NCI-H1105 treated with DMSO at 0.1 percent for 48 hours (cell line): Measurements from ENCODE around the gene KLF5.
A peak's percentile ranks its signal among the peaks of the same experiment; 100 is the strongest.

ENCODE experiments used
- DNase-seq: peaks from one replicate; lab custom pipeline; 2025; lab: John Stamatoyannopoulos, UW

Gene KLF5

DNA sequence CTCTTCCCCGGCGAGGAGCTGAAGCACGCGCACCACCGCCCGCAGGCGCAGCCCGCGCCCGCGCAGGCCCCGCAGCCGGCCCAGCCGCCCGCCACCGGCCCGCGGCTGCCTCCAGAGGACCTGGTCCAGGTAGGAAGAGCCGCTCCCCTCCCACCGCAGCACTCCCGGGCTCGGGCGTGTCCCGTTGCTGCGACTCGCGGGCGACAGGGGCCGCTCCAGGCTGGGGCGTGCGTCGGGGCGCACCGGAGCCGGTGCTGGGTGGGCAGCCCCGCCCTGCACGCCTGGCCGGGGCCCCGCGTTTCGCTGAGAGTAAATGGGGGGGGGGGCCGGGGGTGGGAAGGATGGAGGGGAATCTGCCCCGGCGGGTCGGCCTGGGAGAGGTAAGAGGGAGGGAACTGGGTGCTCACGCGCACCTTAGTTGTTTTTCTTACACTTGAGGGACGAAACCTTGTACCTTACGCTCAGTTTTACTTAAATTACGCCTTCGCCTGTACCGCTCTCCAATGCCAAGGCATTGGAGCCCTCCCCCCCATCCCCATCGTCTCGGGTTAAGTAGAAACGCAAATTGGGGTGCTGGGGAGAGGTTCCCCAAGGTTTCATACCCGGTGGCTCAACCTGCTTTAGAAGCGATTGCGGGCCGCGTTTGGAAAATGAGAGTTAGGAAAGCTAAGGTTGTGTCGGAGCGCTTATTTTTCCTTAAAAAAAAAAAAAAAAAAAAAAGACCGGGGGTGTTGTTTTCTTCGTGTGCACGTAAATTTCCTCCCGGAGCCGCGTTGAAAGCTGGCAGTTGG lies 850 bp downstream of the KLF5 start:
- no peak for DNase-seq

GRCh38 chr13:73060251-73061160 lies 1.7 kb downstream of the KLF5 start:
- DNase-seq = no peak

GRCh38 chr13:73061473-73061872 lies 2.7 kb downstream of the KLF5 start:
- DNase-seq = no peak

GRCh38 chr13:73061876-73062275 lies 3.1 kb downstream of the KLF5 start:
- DNase-seq = no peak

GRCh38 chr13:73062468-73062867 lies 3.7 kb downstream of the KLF5 start:
- no peak for DNase-seq

DNA sequence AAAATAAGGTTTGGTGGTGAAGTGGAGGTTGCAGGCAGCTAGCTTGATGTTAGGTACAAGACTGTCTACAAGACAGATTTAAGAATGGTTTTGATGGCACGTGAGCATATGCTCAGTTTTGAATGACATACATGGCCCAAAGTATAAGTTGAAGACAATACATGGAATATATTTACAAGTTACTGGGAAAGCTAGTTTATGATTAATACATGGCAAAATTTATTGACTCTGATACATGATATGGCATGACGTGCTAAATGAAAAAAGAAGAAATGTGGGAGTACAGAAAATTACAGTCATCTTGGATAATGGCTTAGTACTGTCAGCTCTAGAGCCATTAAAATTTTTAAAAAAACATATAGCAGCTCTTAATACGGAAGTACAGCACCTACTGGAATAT lies 4.4 kb downstream of the KLF5 start:
- no peak for DNase-seq

- DNase-seq = no peak
Measured at GRCh38 chr13:73065036-73065435, 6.2 kb downstream of the KLF5 start.

GRCh38 chr13:73065665-73066340 lies 7.0 kb downstream of the KLF5 start:
- no peak for DNase-seq

DNA sequence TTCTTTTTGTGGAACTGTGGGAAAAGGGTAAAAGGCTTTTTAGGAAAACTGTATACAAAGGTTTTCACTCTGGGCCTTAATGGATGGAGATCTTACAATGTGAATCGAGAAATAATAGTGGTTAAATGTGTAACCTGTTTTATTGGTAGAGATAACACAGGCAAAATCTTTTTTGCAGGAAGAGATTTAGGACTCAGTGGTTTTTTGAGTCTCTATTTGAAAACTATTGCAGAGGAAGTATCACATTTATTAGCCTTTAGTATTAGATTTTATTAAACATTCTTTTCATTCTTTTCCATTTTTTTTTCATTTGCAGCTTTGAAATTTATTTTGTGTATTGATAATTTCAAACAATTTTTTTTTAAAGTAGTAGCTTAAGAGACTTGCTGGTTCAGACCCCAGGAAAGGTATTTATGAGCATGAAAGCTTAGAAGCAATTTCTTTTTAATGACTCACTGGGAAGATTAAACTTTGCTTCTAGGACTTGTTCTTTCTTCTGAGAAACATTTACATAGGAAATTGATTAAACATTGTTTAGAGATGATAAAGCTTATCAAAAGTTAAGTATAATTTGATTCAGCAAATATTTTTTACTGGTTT lies 10.5 kb downstream of the KLF5 start:
- no peak for DNase-seq

DNA sequence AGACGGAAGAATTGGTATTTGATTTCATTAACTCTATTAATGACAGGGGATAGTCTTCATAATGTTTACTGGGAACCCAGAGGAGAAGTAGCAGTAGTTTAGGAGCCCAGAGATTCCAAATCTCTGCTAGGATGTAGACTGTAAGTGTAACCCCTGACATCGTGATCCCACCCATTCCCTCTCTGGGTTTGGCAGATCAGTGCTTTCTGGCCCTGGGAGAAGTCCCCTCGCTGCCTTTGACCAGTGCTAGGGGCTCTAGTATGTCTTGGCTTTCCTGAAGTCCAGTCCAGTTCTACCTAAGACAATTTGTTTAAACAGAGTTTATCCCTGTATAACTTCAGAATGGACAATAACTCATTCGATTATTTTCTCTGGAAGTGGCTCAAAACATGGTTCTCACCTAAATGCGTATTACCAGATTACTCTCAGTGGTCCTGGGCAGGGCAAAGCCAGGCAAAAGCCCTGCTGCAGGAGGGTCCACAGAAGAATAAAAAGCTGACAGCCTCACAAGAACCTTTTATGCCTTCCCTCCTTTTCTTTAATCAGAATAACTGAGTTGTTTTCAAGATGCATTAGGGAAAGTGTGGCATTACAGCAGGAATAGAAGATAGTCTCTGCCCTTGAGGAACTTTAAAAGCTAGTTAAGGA lies 11.8 kb downstream of the KLF5 start:
- DNase-seq = no peak

DNA sequence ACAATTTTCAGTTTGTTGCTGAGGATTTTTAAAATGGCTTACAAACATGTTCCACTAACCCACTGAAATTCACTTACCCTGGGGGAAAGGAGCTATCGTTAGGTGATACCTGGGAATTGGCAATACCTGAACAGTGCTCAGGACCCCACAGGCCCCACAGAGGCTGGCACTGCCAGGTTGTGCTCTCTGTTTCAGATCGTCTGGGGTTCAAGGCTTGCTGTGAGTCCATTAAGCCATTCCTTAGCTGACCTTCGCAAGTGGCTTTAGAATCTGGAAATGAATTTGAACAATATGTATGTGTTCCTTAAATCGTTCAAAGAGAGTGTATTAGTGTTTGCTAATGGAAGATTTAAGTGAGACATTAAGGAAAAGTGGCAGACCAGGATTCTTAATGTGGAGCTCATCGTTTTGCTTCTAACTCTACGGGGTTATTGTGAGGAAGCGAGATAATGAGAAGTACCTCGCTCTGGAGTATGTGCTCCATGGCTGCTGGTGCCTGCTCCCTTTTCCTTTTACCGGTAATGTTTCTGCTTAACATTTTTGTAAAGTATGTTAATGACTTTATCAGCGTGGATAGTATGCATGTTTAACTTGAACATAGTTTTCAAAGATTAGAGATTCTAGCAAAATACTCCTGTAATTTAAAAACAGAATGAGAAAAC lies 13.6 kb downstream of the KLF5 start:
- DNase-seq = no peak

DNA sequence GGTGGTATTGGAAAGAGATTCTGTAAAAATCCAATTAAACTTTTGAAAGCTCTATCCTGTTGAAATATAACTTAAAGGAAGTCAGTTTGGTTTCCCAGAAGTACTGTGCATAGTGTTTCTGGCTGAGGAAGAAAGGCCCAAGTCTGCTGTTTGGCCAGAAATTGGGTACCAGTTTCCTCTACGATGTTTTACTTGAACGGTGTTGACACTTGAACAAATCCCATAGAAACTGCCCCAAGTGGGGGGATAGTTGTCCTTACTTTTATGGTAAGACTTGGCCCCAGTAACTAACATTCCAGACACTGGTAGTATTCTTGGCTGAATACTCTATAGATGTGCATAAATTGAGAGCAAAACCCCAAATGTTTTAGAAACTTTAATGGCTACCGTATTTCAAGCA lies 14.2 kb downstream of the KLF5 start:
- no peak for DNase-seq

DNA sequence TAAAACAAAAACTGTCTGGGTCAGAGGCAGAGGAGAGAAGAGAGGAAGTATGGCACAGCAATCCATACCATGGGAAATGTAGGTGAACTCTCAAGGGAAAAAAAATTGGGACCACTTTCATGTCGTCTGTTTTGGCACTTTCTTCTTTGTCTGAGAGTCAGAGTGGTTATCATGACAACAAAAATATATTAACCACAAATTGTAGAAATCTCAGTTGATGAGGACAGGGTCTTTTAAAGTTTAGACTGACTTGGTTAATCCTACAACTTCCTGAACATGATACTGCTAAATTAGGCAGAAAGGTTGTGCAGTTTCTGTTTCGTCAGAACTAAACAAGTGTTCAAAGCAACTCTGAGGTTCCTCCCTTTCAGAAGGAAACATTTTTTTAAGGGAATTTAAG lies 15.2 kb downstream of the KLF5 start:
- no peak for DNase-seq

DNA sequence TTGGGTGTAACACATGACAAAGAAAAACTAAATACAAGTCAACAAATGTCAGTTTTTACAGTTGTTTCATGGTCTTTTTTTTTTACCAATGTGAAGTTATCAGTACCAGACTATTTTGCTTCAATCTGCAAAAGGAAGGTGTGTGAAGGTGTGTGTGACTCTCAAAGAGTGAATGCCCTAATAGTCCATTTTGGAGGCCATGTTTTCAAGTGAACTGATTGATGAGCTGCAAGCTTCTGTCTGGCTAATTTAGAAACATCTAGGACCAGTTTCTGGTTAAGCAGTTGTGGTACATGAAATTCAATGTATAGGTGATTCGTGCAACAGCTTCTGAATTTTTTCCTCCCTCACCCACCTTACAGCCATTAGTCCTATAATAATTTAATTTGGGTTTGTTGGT lies 16.1 kb downstream of the KLF5 start:
- DNase-seq = no peak

DNA sequence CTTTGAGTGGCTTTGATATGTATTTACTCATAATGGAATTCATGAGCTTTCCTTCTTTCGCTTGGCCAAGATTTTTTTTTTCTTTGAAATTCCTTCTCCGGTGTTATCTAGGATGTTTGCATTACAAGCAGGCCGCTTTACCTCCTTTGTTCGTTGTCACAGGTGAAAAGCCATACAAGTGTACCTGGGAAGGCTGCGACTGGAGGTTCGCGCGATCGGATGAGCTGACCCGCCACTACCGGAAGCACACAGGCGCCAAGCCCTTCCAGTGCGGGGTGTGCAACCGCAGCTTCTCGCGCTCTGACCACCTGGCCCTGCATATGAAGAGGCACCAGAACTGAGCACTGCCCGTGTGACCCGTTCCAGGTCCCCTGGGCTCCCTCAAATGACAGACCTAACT lies 16.7 kb downstream of the KLF5 start:
- peak; percentile 13 for DNase-seq

DNA sequence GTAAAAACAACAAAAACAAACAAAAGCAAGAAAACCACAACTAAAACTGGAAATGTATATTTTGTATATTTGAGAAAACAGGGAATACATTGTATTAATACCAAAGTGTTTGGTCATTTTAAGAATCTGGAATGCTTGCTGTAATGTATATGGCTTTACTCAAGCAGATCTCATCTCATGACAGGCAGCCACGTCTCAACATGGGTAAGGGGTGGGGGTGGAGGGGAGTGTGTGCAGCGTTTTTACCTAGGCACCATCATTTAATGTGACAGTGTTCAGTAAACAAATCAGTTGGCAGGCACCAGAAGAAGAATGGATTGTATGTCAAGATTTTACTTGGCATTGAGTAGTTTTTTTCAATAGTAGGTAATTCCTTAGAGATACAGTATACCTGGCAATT lies 17.1 kb downstream of the KLF5 start:
- no peak for DNase-seq

- DNase-seq = no peak
Measured at GRCh38 chr13:73077865-73078264, 19.1 kb downstream of the KLF5 start.

DNA sequence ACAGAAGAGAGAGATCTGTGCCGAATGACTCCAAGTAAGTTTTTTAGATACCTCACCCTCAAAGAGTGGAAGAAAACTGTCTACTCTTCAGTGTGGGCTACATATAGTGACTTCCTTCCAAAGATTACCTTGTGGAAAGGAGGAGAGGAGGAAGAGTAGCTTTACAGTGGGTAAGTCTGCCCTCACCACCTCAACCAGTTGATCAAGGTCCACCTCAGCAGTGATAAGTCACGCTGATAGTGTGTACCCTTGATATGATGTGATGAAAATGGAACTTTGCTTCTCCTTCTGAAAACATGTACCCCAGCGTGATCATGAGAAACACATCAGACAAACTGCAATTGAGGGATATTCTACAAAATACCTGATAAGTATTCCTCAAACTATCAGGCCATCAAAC lies 20.6 kb downstream of the KLF5 start:
- no peak for DNase-seq

DNA sequence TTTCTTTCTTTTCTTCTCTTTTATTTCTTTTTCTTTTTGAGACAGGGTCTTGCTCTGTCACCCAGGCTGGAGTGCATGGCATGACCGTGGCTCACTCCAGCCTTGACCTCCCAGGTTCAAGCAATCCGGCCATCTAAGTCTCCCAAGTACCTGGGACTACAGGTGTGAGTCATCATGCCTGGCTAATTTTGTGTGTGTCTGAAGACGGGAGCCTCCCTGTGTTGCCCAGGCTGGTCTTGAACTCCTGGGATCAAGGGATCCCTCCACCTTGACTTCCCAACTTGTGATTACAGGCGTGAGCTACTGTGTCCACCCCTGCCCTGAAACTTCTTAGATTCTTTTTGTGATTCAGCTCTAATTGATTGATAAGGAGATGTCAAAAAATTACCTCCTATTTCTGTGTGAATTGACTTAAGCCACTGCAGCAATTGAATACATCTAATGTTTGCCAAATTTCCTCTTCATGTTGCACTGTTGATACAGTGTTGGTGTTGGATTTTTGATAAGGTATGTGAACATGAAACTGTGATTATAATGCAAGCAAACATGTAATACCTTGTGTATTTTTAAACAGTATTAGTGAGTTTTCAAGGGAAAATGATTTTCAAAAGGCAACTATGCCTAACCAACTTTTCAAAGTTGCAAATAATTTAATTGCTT lies 22.6 kb downstream of the KLF5 start:
- no peak for DNase-seq

GRCh38 chr13:73082471-73082870 lies 23.7 kb downstream of the KLF5 start:
- no peak for DNase-seq

DNA sequence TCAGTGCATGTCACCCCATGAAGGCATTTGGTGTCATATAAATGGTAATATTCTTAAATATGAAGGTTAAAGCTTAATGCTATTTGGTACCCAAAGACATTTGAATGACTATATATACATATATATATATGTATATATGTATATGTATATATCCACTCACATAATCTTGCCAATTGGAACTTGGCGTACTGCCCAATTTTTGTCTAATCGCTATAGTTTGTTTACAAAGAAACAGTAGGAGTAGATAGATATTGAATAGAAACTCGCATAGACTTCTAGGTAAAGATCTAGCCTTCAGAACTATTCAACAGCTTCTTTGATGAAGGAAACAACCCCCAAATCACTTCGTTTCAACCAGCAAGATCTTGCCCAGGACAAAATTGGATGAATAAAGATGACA lies 24.1 kb downstream of the KLF5 start:
- DNase-seq = no peak
